GM12878 (cell line): ENCODE data around the gene CDC42SE2. TPM values are rescaled to one million over a fixed set of nuclear protein-coding genes. Genes with fewer than 3 reads are reported as not detected.

Experiments
- ATAC-seq: fragments of 200-7000 bp; cut with Tn5 transposase; 3 replicates; pipeline ENCODE4 v1.9.1; 2020; ENCODE audit warnings: mild to moderate bottlenecking, moderate library complexity
- BruUV-seq: library from RNA; stranded (reverse); fragments of 400-500 nt; replicated peaks from 2 replicates; lab custom pipeline; 2021; lab: Mats Ljungman, UMichigan
- CTCF ChIA-PET: fragments of 300-600 bp; sonication (Branson Sonifier 250); formaldehyde crosslinking; extraction: SDS; loops from one replicate; lab custom pipeline; 2021; ENCODE audit warnings: inconsistent platforms; lab: Yijun Ruan, JAX
- POLR2A ChIA-PET: fragments of 350-600 bp; formaldehyde crosslinking; extraction: SDS; loops from one replicate; lab custom pipeline; 2021; ENCODE audit warnings: inconsistent platforms; lab: Charles Lee
- RAD21 ChIA-PET: fragments of 300-600 bp; sonication (Branson Sonifier 250); formaldehyde crosslinking; loops from one replicate; lab custom pipeline; 2023; ENCODE audit warnings: antibody characterized with exemption; ENCODE audit not compliant: unreplicated experiment; lab: Charles Lee
- SMC1A ChIA-PET: fragments of 300-600 bp; sonication (Branson Sonifier 250); formaldehyde crosslinking; loops from one replicate; lab custom pipeline; 2023; ENCODE audit not compliant: unreplicated experiment, uncharacterized antibody; lab: Charles Lee
- DNase-seq: peaks from one replicate; pipeline ENCODE4 v3.0.0-alpha.2; 2011; ENCODE audit warnings: low read depth, low spot score
- FAIRE-seq: peaks from 3 replicates; lab custom pipeline; 2011; peaks lifted over from hg19 to GRCh38; lab: Jason Lieb, UNC
- H2AFZ ChIP-seq: 2 replicates; pipeline ENCODE4 v1.6.0; 2011; ENCODE audit warnings: low read depth, low read length, control low read depth; ENCODE audit not compliant: control insufficient read depth
- H3K27ac ChIP-seq: 2 replicates; pipeline ENCODE4 v1.5.1; 2011; ENCODE audit warnings: control low read depth; ENCODE audit not compliant: control insufficient read depth, insufficient read depth
- H3K27me3 ChIP-seq, 2 experiments: replicated peaks in 1 of 2; 2 replicates each; pipeline versions ENCODE4 v1.6.0 to v1.6.1; 2011; ENCODE audit warnings: low read length in 1 of 2; ENCODE audit not compliant: control insufficient read depth in 2 of 2, insufficient read depth in 2 of 2
- H3K36me3 ChIP-seq, 2 experiments: 2 replicates each; pipeline ENCODE4 v1.5.1; 2011; ENCODE audit warnings: low read length in 1 of 2; ENCODE audit not compliant: control insufficient read depth in 2 of 2, insufficient read depth in 2 of 2
- H3K4me1 ChIP-seq: 2 replicates; pipeline ENCODE4 v1.6.1; 2011; ENCODE audit warnings: mild to moderate bottlenecking, low read length, moderate library complexity, mixed read lengths; ENCODE audit not compliant: control insufficient read depth, insufficient read depth
- H3K4me2 ChIP-seq: 2 replicates; pipeline ENCODE4 v1.6.0; 2011; ENCODE audit warnings: control low read depth; ENCODE audit not compliant: control insufficient read depth, insufficient read depth
- H3K4me3 ChIP-seq: fragments of 200-600 bp; sonication (generic); 2 replicates; pipeline ENCODE4 v1.5.1; 2016
- H3K79me2 ChIP-seq: 2 replicates; pipeline ENCODE4 v1.6.0; 2011; ENCODE audit warnings: low read length; ENCODE audit not compliant: control insufficient read depth, insufficient read depth
- H3K9ac ChIP-seq: 2 replicates; pipeline ENCODE4 v1.8.0; 2011; ENCODE audit warnings: low read length, control low read depth, mixed read lengths; ENCODE audit not compliant: control insufficient read depth, insufficient read depth
- H3K9me3 ChIP-seq: replicated peaks from 3 replicates; pipeline ENCODE4 v1.5.1; 2011; ENCODE audit warnings: mild to moderate bottlenecking, low read length; ENCODE audit not compliant: control insufficient read depth, insufficient read depth
- H4K20me1 ChIP-seq: 2 replicates; pipeline ENCODE4 v1.6.0; 2011; ENCODE audit not compliant: control insufficient read depth, insufficient read depth
- ATF2 ChIP-seq: IDR thresholded peaks from 2 replicates; pipeline ENCODE4 v1.6.1; 2012; ENCODE audit warnings: low read length, inconsistent platforms
- BRCA1 ChIP-seq: IDR thresholded peaks from 2 replicates; pipeline ENCODE4 v1.6.1; 2011; ENCODE audit warnings: low read depth, low read length, improper control_type of control experiment
- CHD4 ChIP-seq: fragments of 200-600 bp; sonication (generic); IDR thresholded peaks from 2 replicates; pipeline ENCODE4 v1.6.1; 2016; ENCODE audit warnings: mild to moderate bottlenecking
- CTCF ChIP-seq, 3 experiments: IDR thresholded peaks in 2 of 3; conservative IDR thresholded peaks in 1 of 3; 2 replicates each; pipeline ENCODE4 v1.5.1; 2011; ENCODE audit warnings: low read depth in 3 of 3, low read length in 3 of 3, mild to moderate bottlenecking in 3 of 3, control low read depth in 2 of 3, moderate library complexity in 2 of 3, inconsistent platforms in 1 of 3, mixed read lengths in 1 of 3; ENCODE audit not compliant: control insufficient read depth in 2 of 3, insufficient read depth in 1 of 3; ENCODE audit errors: extremely low read depth in 1 of 3
- ESRRA ChIP-seq: IDR thresholded peaks from 2 replicates; pipeline ENCODE4 v1.6.1; 2012; ENCODE audit warnings: mild to moderate bottlenecking, low read length, improper control_type of control experiment
- HDAC2 ChIP-seq: fragments of 200-600 bp; sonication (generic); IDR thresholded peaks from 2 replicates; pipeline ENCODE4 v1.6.1; 2017
- MTA3 ChIP-seq: IDR thresholded peaks from 2 replicates; pipeline ENCODE4 v1.6.1; 2012; ENCODE audit warnings: low read length, inconsistent platforms, borderline replicate concordance
- NKRF ChIP-seq: fragments of 450-650 bp; conservative IDR thresholded peaks from 2 replicates; pipeline ENCODE4 v1.6.1; 2017; ENCODE audit warnings: mild to moderate bottlenecking, moderate library complexity
- RAD21 ChIP-seq: IDR thresholded peaks from 2 replicates; pipeline ENCODE4 v1.6.1; 2011; ENCODE audit warnings: mild to moderate bottlenecking, low read depth, low read length, moderate library complexity; ENCODE audit not compliant: insufficient read depth
- RB1 ChIP-seq: fragments of 450-650 bp; formaldehyde crosslinking; IDR thresholded peaks from 2 replicates; pipeline ENCODE4 v1.6.1; 2017; ENCODE audit warnings: mild to moderate bottlenecking, borderline replicate concordance
- SIX5 ChIP-seq: IDR thresholded peaks from 2 replicates; pipeline ENCODE4 v1.6.1; 2011; ENCODE audit warnings: mild to moderate bottlenecking, low read depth, low read length, moderate library complexity; ENCODE audit not compliant: severe bottlenecking
- SMAD5 ChIP-seq: IDR thresholded peaks from 2 replicates; pipeline ENCODE4 v1.6.1; 2016; ENCODE audit warnings: antibody characterized with exemption, low read depth
- TCF7 ChIP-seq: IDR thresholded peaks from 2 replicates; pipeline ENCODE4 v1.6.1; 2014; ENCODE audit warnings: antibody characterized with exemption, borderline replicate concordance
- ZSCAN29 ChIP-seq: fragments of 450-650 bp; IDR thresholded peaks from 2 replicates; pipeline ENCODE4 v1.6.1; 2017; ENCODE audit warnings: mild to moderate bottlenecking, moderate library complexity
- in situ Hi-C: fragments of 300-500 bp; cut with MboI; formaldehyde crosslinking; loops from 9 replicates; pipeline ENCODE4 v1.14.3; 2018; ENCODE audit warnings: mixed read lengths
- intact Hi-C: fragments of 100-400 bp; cut with micrococcal nuclease; formaldehyde crosslinking; loops from one replicate; pipeline ENCODE4 v1.14.2; 2022; ENCODE audit not compliant: unreplicated experiment
- polyA plus RNA-seq, 11 experiments: library from polyadenylated mRNA; depleted of rRNA in 4 of 11; unstranded in 6 of 11; stranded (reverse) in 5 of 11; fragments of >200 nt; fragmentation: Nextera tagmentation in 4 of 11; fragmentation: Illumina TruSeq in 1 of 11; extraction: Ambion mirVana in 4 of 11; extraction: Trizol in 1 of 11; gene quantifications; 1 replicate in 1 of 11; 2 replicates in 10 of 11; pipeline versions ENCODE4 v1.2.1 to v1.2.3, GENCODE V29; 2011 to 2016; ENCODE audit warnings: inconsistent platforms in 2 of 11, missing spikeins in 2 of 11, low read depth in 1 of 11
- total RNA-seq, 4 experiments: library from RNA; depleted of rRNA in 3 of 4; stranded (reverse); fragments of >200 nt in 3 of 4; fragmentation: Illumina TruSeq in 1 of 4; extraction: Trizol in 1 of 4; gene quantifications; 2 replicates each; pipeline versions ENCODE4 v1.2.1 to v1.2.3, GENCODE V29; 2013 to 2021

The CDC42SE2 gene
- total and polyA plus RNA-seq, 10 of the 15 experiments (the other 5 are each of a cell fraction or from before 2014, with no cell fraction given), result 57.0 to 148 (median 80.3) TPM

GRCh38 chr5:131259326-131259725 is 4.5 kb upstream of the CDC42SE2 start:
- Histone ChIP-seq H3K9ac (no peak overlapping the region), H4K20me1 (no peaks in the 10 kb centered on the region), H2AFZ (no peak overlapping the region), H3K4me2 (no peak overlapping the region), H3K36me3 (peaks cover 0 to 11% of the 10 kb centered on the region in 2 experiments; a peak in 2 of 4 replicates), H3K4me3 (no peak overlapping the region), H3K4me1 (peaks cover 24% of the 10 kb centered on the region), H3K9me3 (no peaks in the 10 kb centered on the region), H3K27ac (no peak overlapping the region), H3K79me2 (peaks cover 62% of the 10 kb centered on the region), H3K27me3 (no peaks in the 10 kb centered on the region)
- FAIRE-seq (no peak), DNase-seq (no peak), ATAC-seq (no peak)
- ChIA-PET SMC1A (interaction anchor here (0.9 to 41.3 kb wide), 7 partner anchors 8 to 157 kb away, joined by 3 to 1218 read pairs (median 3); no protein-coding TSS in a partner anchor), POLR2A (interaction anchor here (0.8 to 2.4 kb wide), 8 partner anchors 15 to 122 kb away, joined by 3 to 18 read pairs (median 4); no protein-coding TSS in a partner anchor), CTCF (interaction anchor here (1.1 to 9.5 kb wide), 8 partner anchors 9 to 123 kb away, joined by 3 to 65 read pairs (median 6); partner anchors contain the start of gene HINT1), RAD21 (interaction anchor here (0.9 to 13.6 kb wide), 12 partner anchors 9 to 122 kb away, joined by 3 to 161 read pairs (median 4); no protein-coding TSS in a partner anchor)
- intact Hi-C loops (no loop called here), in situ Hi-C loops (no loop called here)
- BruUV-seq, result no TSS peak
- TF ChIP-seq SMAD5, result no peak
- no peak for TF ChIP-seq SIX5
- TF ChIP-seq ATF2, result no peak
- TF ChIP-seq TCF7, result no peak
- no peak for TF ChIP-seq ZSCAN29
- TF ChIP-seq NKRF, result no peak
- no peak for TF ChIP-seq CTCF (IDR thresholded peaks at IDR 0.05 in 2 of 3, conservative IDR thresholded peaks at IDR 0.05 in 1 of 3; ENCODE audit: control insufficient read depth in 2 of 3, extremely low read depth in 1 of 3, insufficient read depth in 1 of 3, low read depth in 3 of 3, low read length in 3 of 3)
- no peak for TF ChIP-seq MTA3
- TF ChIP-seq HDAC2, result no peak
- TF ChIP-seq BRCA1, result no peak
- TF ChIP-seq CHD4, result no peak
- TF ChIP-seq RAD21, result no peak
- no peak for TF ChIP-seq ESRRA
- no peak for TF ChIP-seq RB1
- TF ChIP-seq, all 136 proteins: peak for 0
